Breast epithelium (tissue), 3 donors: ENCODE results near the gene DAZAP2.

ENCODE experiments used
- CTCF ChIP-seq, 3 donors: fragments of 450-650 bp; IDR thresholded peaks; one replicate each; pipeline ENCODE4 v1.5.1; 2016 to 2017; ENCODE audit warnings: antibody characterized with exemption in 3 of 3, mild to moderate bottlenecking in 3 of 3, moderate library complexity in 3 of 3
- POLR2A ChIP-seq: fragments of 450-650 bp; IDR thresholded peaks from one replicate; pipeline ENCODE4 v1.6.1; 2016; ENCODE audit warnings: antibody characterized with exemption, mild to moderate bottlenecking, moderate library complexity

- TF ChIP-seq CTCF (IDR thresholded peaks at IDR 0.05) (no peak), POLR2A (no peak)
Observed at GRCh38 chr12:51225234-51225633, 13.4 kb upstream of the DAZAP2 start.
